PFSK-1 (cell line): ENCODE results near the gene TOX2.

Experiments used
- POLR2AphosphoS5 ChIP-seq: IDR thresholded peaks from 2 replicates; pipeline ENCODE4 v1.6.1; 2012; ENCODE audit warnings: low read depth, mild to moderate bottlenecking, control low read depth, low read length, moderate library complexity
- SIN3A ChIP-seq: IDR thresholded peaks from 2 replicates; pipeline ENCODE4 v1.6.1; 2012; ENCODE audit warnings: mild to moderate bottlenecking, low read length, moderate library complexity, borderline replicate concordance; ENCODE audit not compliant: insufficient read depth
- TAF1 ChIP-seq: IDR thresholded peaks from 2 replicates; pipeline ENCODE4 v1.6.1; 2012; ENCODE audit warnings: low read length, control low read depth, borderline replicate concordance; ENCODE audit not compliant: insufficient read depth
- TF ChIP-seq, protein P1 (sequence below), 2 experiments: IDR thresholded peaks; 2 replicates each; pipeline versions ENCODE4 v1.6.1 to v1.8.0; 2011 to 2012; ENCODE audit warnings: low read depth in 2 of 2, low read length in 2 of 2, control low read depth in 1 of 2, inconsistent platforms in 1 of 2, mild to moderate bottlenecking in 1 of 2, moderate library complexity in 1 of 2; ENCODE audit not compliant: insufficient read depth in 1 of 2

DNA sequence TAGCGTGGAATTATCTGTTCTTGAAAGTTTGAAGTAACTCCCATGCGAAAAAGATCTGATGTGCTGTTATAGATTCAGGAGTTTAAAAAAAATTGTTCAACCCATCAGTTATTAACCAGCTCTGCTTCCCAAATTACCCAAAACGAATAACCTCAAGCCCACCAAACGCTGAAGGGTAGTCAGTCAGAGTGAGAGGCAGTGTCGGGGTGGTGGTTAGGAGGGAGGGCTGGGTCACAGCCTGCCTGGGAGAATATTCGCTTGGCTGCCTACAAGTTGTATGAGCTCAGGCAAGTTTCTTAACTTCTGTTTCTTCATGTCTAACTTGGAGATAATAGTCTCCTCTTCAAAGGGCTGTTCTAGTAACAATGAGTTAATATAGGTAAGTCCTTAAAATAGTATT is 157.7 kb downstream of the TOX2 start:
- no peak for TF ChIP-seq TAF1
- TF ChIP-seq SIN3A: no peak
- TF ChIP-seq POLR2AphosphoS5: no peak
- TF ChIP-seq, protein P1, sequence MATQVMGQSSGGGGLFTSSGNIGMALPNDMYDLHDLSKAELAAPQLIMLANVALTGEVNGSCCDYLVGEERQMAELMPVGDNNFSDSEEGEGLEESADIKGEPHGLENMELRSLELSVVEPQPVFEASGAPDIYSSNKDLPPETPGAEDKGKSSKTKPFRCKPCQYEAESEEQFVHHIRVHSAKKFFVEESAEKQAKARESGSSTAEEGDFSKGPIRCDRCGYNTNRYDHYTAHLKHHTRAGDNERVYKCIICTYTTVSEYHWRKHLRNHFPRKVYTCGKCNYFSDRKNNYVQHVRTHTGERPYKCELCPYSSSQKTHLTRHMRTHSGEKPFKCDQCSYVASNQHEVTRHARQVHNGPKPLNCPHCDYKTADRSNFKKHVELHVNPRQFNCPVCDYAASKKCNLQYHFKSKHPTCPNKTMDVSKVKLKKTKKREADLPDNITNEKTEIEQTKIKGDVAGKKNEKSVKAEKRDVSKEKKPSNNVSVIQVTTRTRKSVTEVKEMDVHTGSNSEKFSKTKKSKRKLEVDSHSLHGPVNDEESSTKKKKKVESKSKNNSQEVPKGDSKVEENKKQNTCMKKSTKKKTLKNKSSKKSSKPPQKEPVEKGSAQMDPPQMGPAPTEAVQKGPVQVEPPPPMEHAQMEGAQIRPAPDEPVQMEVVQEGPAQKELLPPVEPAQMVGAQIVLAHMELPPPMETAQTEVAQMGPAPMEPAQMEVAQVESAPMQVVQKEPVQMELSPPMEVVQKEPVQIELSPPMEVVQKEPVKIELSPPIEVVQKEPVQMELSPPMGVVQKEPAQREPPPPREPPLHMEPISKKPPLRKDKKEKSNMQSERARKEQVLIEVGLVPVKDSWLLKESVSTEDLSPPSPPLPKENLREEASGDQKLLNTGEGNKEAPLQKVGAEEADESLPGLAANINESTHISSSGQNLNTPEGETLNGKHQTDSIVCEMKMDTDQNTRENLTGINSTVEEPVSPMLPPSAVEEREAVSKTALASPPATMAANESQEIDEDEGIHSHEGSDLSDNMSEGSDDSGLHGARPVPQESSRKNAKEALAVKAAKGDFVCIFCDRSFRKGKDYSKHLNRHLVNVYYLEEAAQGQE (IDR thresholded peaks at IDR 0.05; ENCODE audit: insufficient read depth in 1 of 2, low read depth in 2 of 2, low read length in 2 of 2): no peak
